Activated T-cell treated with anti-CD3 and anti-CD28 coated beads, Interleukin-2, amount 50 U/mL, for 4 hours (primary cell): Measurements from ENCODE around the gene COL4A5. TPM values are rescaled to one million over a fixed set of nuclear protein-coding genes. Genes with fewer than 3 reads are reported as not detected.

ENCODE experiments used
- ATAC-seq, 2 donors: fragments of 200-7000 bp; cut with Tn5 transposase; one replicate each; pipeline ENCODE4 v1.10.0; 2021
- DNase-seq: peaks from one replicate; pipeline ENCODE4 v3.0.0-alpha.2; 2020
- H3K27me3 Mint-ChIP-seq: one replicate; pipeline ENCODE4 v1.8.0; 2021; ENCODE audit warnings: low read depth, mixed read lengths
- H3K36me3 Mint-ChIP-seq: one replicate; pipeline ENCODE4 v1.8.0; 2022; ENCODE audit warnings: mixed read lengths; ENCODE audit not compliant: insufficient read depth
- H3K4me1 Mint-ChIP-seq: one replicate; pipeline ENCODE4 v1.8.0; 2021; ENCODE audit warnings: low read depth, mixed read lengths
- H3K4me3 Mint-ChIP-seq: one replicate; pipeline ENCODE4 v1.8.0; 2021; ENCODE audit warnings: mild to moderate bottlenecking, moderate library complexity, mixed read lengths
- H3K9me3 Mint-ChIP-seq: one replicate; pipeline ENCODE4 v1.8.0; 2021; ENCODE audit warnings: mixed read lengths
- total RNA-seq, 3 donors: library from RNA; stranded (reverse); gene quantifications; one replicate each; pipeline ENCODE4 v1.2.1, GENCODE V29; 2021

COL4A5 gene
- total RNA-seq, 3 donors from 2014 or later, result 0.08 to 0.42 (median 0.33) TPM

- Mint-ChIP-seq H3K36me3 (no peaks in the 10 kb centered on the region), H3K4me1 (no peaks in the 10 kb centered on the region), H3K4me3 (no peak overlapping the region), H3K27me3 (no peaks in the 10 kb centered on the region), H3K9me3 (no peaks in the 10 kb centered on the region)
- DNase-seq (no peak), ATAC-seq (no peak)
Measured at GRCh38 chrX:108641589-108642272, 202.1 kb downstream of the COL4A5 start.

GRCh38 chrX:108642273-108642628 is 202.6 kb downstream of the COL4A5 start:
- Mint-ChIP-seq H3K4me1 (no peaks in the 10 kb centered on the region), H3K9me3 (no peaks in the 10 kb centered on the region), H3K27me3 (no peaks in the 10 kb centered on the region), H3K4me3 (no peak overlapping the region), H3K36me3 (no peaks in the 10 kb centered on the region)
- DNase-seq (no peak), ATAC-seq (no peak)

GRCh38 chrX:108664701-108665100 is 225.1 kb downstream of the COL4A5 start:
- H3K4me1 Mint-ChIP-seq, result no peaks in the 10 kb centered on the region
- no peak overlapping the region for H3K4me3 Mint-ChIP-seq
- DNase-seq (no peak), ATAC-seq (no peak)
- H3K36me3 Mint-ChIP-seq, result no peaks in the 10 kb centered on the region
- H3K27me3 Mint-ChIP-seq, result no peaks in the 10 kb centered on the region
- H3K9me3 Mint-ChIP-seq, result no peaks in the 10 kb centered on the region

GRCh38 chrX:108666101-108666500 is 226.5 kb downstream of the COL4A5 start:
- H3K4me1 Mint-ChIP-seq, result no peaks in the 10 kb centered on the region
- H3K27me3 Mint-ChIP-seq, result no peaks in the 10 kb centered on the region
- no peak overlapping the region for H3K4me3 Mint-ChIP-seq
- H3K36me3 Mint-ChIP-seq, result no peaks in the 10 kb centered on the region
- DNase-seq, result no peak
- H3K9me3 Mint-ChIP-seq, result no peaks in the 10 kb centered on the region
- ATAC-seq, result no peak

- no peaks in the 10 kb centered on the region for H3K27me3 Mint-ChIP-seq
- H3K9me3 Mint-ChIP-seq, result no peaks in the 10 kb centered on the region
- no peaks in the 10 kb centered on the region for H3K36me3 Mint-ChIP-seq
- ATAC-seq (no peak), DNase-seq (no peak)
- H3K4me3 Mint-ChIP-seq, result no peak overlapping the region
- no peaks in the 10 kb centered on the region for H3K4me1 Mint-ChIP-seq
Measured at GRCh38 chrX:108671526-108671925, 231.9 kb downstream of the COL4A5 start.

- ATAC-seq (no peak), DNase-seq (no peak)
- no peak overlapping the region for H3K4me3 Mint-ChIP-seq
- H3K36me3 Mint-ChIP-seq, result no peaks in the 10 kb centered on the region
- no peaks in the 10 kb centered on the region for H3K27me3 Mint-ChIP-seq
- H3K4me1 Mint-ChIP-seq, result no peaks in the 10 kb centered on the region
- peaks cover 4% of the 10 kb centered on the region for H3K9me3 Mint-ChIP-seq
Measured at GRCh38 chrX:108696690-108697089, 257.1 kb downstream of the COL4A5 start.

GRCh38 chrX:108699368-108699767 is 259.7 kb downstream of the COL4A5 start:
- Mint-ChIP-seq H3K4me3 (no peak overlapping the region), H3K4me1 (no peaks in the 10 kb centered on the region), H3K27me3 (no peaks in the 10 kb centered on the region), H3K9me3 (peaks cover 4% of the 10 kb centered on the region), H3K36me3 (no peaks in the 10 kb centered on the region)
- DNase-seq (no peak), ATAC-seq (no peak)

GRCh38 chrX:108701633-108702032 is 262.0 kb downstream of the COL4A5 start:
- H3K27me3 Mint-ChIP-seq, result no peaks in the 10 kb centered on the region
- ATAC-seq (no peak), DNase-seq (no peak)
- H3K4me3 Mint-ChIP-seq, result no peak overlapping the region
- no peaks in the 10 kb centered on the region for H3K4me1 Mint-ChIP-seq
- H3K9me3 Mint-ChIP-seq, result no peaks in the 10 kb centered on the region
- no peaks in the 10 kb centered on the region for H3K36me3 Mint-ChIP-seq

GRCh38 chrX:108702530-108702929 is 262.9 kb downstream of the COL4A5 start:
- Mint-ChIP-seq H3K36me3 (no peaks in the 10 kb centered on the region), H3K4me3 (no peak overlapping the region), H3K4me1 (no peaks in the 10 kb centered on the region), H3K9me3 (no peaks in the 10 kb centered on the region), H3K27me3 (no peaks in the 10 kb centered on the region)
- no peak for ATAC-seq
- DNase-seq, result no peak

GRCh38 chrX:108704839-108705238 is 265.2 kb downstream of the COL4A5 start:
- Mint-ChIP-seq H3K36me3 (no peaks in the 10 kb centered on the region), H3K4me3 (no peak overlapping the region), H3K27me3 (no peaks in the 10 kb centered on the region), H3K9me3 (no peaks in the 10 kb centered on the region), H3K4me1 (no peaks in the 10 kb centered on the region)
- ATAC-seq (no peak), DNase-seq (no peak)

- Mint-ChIP-seq H3K4me3 (no peak overlapping the region), H3K36me3 (no peaks in the 10 kb centered on the region), H3K4me1 (no peaks in the 10 kb centered on the region), H3K27me3 (no peaks in the 10 kb centered on the region), H3K9me3 (peaks cover 4% of the 10 kb centered on the region)
- DNase-seq, result no peak
- no peak for ATAC-seq
Measured at GRCh38 chrX:108712886-108713285, 273.2 kb downstream of the COL4A5 start.

- Mint-ChIP-seq H3K4me3 (no peak overlapping the region), H3K27me3 (peaks cover 2% of the 10 kb centered on the region), H3K9me3 (no peaks in the 10 kb centered on the region), H3K36me3 (no peaks in the 10 kb centered on the region), H3K4me1 (no peaks in the 10 kb centered on the region)
- ATAC-seq (no peak), DNase-seq (no peak)
Measured at GRCh38 chrX:108722561-108722960, 282.9 kb downstream of the COL4A5 start.

- Mint-ChIP-seq H3K27me3 (peaks cover 8% of the 10 kb centered on the region), H3K4me3 (no peak overlapping the region), H3K9me3 (no peaks in the 10 kb centered on the region), H3K4me1 (no peaks in the 10 kb centered on the region), H3K36me3 (no peaks in the 10 kb centered on the region)
- ATAC-seq (no peak), DNase-seq (no peak)
Measured at GRCh38 chrX:108726748-108727147, 287.1 kb downstream of the COL4A5 start.

GRCh38 chrX:108731153-108731552 is 291.5 kb downstream of the COL4A5 start:
- Mint-ChIP-seq H3K9me3 (no peaks in the 10 kb centered on the region), H3K4me1 (no peaks in the 10 kb centered on the region), H3K36me3 (no peaks in the 10 kb centered on the region), H3K27me3 (peaks cover 40% of the 10 kb centered on the region), H3K4me3 (no peak overlapping the region)
- DNase-seq (no peak), ATAC-seq (no peak)

GRCh38 chrX:108732630-108733321 is 293.1 kb downstream of the COL4A5 start:
- no peak for DNase-seq
- no peaks in the 10 kb centered on the region for H3K9me3 Mint-ChIP-seq
- peaks cover 43% of the 10 kb centered on the region for H3K27me3 Mint-ChIP-seq
- no peak overlapping the region for H3K4me3 Mint-ChIP-seq
- no peaks in the 10 kb centered on the region for H3K4me1 Mint-ChIP-seq
- no peaks in the 10 kb centered on the region for H3K36me3 Mint-ChIP-seq
- no peak for ATAC-seq
